GM19240 (cell line): ENCODE measurements around the gene MPRIP.

Source experiments
- DNase-seq: peaks from one replicate; pipeline ENCODE4 v3.0.0; 2011; ENCODE audit warnings: low spot score; ENCODE audit not compliant: insufficient read length

MPRIP gene

GRCh38 chr17:17069849-17070248 lies 27.6 kb downstream of the MPRIP start:
- DNase-seq = no peak

GRCh38 chr17:17070931-17071330 lies 28.7 kb downstream of the MPRIP start:
- no peak for DNase-seq

- no peak for DNase-seq
Observed at GRCh38 chr17:17071531-17072360, 29.5 kb downstream of the MPRIP start.

GRCh38 chr17:17072546-17072945 lies 30.3 kb downstream of the MPRIP start:
- no peak for DNase-seq

- no peak for DNase-seq
Observed at GRCh38 chr17:17073030-17073564, 30.8 kb downstream of the MPRIP start.

GRCh38 chr17:17073581-17074403 lies 31.5 kb downstream of the MPRIP start:
- no peak for DNase-seq

- DNase-seq = no peak
Observed at GRCh38 chr17:17075125-17075781, 33.0 kb downstream of the MPRIP start.

GRCh38 chr17:17076066-17076465 lies 33.8 kb downstream of the MPRIP start:
- DNase-seq = no peak

- no peak for DNase-seq
Observed at GRCh38 chr17:17077101-17077500, 34.8 kb downstream of the MPRIP start.

GRCh38 chr17:17077861-17078732 lies 35.8 kb downstream of the MPRIP start:
- no peak for DNase-seq

- DNase-seq = no peak
Observed at GRCh38 chr17:17078832-17079231, 36.6 kb downstream of the MPRIP start.

- DNase-seq = no peak
Observed at GRCh38 chr17:17079336-17079735, 37.1 kb downstream of the MPRIP start.

GRCh38 chr17:17079761-17080160 lies 37.5 kb downstream of the MPRIP start:
- no peak for DNase-seq

- DNase-seq = no peak
Observed at GRCh38 chr17:17080181-17080631, 37.9 kb downstream of the MPRIP start.

GRCh38 chr17:17080781-17081180 lies 38.5 kb downstream of the MPRIP start:
- DNase-seq = no peak

- no peak for DNase-seq
Observed at GRCh38 chr17:17081304-17081940, 39.2 kb downstream of the MPRIP start.

GRCh38 chr17:17082878-17083277 lies 40.6 kb downstream of the MPRIP start:
- DNase-seq = no peak

- no peak for DNase-seq
Observed at GRCh38 chr17:17084317-17084835, 42.1 kb downstream of the MPRIP start.

- no peak for DNase-seq
Observed at GRCh38 chr17:17084941-17085340, 42.7 kb downstream of the MPRIP start.

GRCh38 chr17:17086585-17086984 lies 44.3 kb downstream of the MPRIP start:
- DNase-seq = no peak
